ENCODE measurements around the gene ANKLE2.
"Not testable (repeated sequence)": the region's sequence is repeated elsewhere in the genome, so short reads cannot be mapped to it uniquely, and the experiment has no call there.

ANKLE2 gene

DNA sequence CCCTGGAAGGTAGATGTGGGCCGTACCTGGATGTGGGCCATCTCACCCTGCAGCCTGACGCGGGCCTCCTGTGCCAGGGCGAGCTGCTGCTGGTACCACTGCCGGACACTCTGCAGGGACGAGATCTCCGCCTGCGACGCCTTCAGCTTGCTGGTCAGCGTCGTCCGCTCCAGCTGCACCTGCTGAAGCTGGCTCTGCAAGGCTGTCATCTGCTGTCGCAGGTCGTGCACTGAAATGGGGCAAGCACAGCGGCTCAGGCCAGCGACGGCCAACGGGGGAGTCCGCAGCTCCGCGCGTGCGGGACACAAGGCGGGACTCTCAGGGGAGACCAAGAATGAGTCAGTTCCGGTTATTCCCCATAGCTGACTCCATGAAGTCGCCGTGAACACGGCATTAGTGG, 40.1 kb upstream of the ANKLE2 start:
- no peak for DNase-seq (ENCODE audit: low spot score)
- TF ChIP-seq, protein P1, sequence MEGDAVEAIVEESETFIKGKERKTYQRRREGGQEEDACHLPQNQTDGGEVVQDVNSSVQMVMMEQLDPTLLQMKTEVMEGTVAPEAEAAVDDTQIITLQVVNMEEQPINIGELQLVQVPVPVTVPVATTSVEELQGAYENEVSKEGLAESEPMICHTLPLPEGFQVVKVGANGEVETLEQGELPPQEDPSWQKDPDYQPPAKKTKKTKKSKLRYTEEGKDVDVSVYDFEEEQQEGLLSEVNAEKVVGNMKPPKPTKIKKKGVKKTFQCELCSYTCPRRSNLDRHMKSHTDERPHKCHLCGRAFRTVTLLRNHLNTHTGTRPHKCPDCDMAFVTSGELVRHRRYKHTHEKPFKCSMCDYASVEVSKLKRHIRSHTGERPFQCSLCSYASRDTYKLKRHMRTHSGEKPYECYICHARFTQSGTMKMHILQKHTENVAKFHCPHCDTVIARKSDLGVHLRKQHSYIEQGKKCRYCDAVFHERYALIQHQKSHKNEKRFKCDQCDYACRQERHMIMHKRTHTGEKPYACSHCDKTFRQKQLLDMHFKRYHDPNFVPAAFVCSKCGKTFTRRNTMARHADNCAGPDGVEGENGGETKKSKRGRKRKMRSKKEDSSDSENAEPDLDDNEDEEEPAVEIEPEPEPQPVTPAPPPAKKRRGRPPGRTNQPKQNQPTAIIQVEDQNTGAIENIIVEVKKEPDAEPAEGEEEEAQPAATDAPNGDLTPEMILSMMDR (IDR thresholded peaks at IDR 0.05): no peak
- no peak overlapping the region for H3K4me3 ChIP-seq

DNA sequence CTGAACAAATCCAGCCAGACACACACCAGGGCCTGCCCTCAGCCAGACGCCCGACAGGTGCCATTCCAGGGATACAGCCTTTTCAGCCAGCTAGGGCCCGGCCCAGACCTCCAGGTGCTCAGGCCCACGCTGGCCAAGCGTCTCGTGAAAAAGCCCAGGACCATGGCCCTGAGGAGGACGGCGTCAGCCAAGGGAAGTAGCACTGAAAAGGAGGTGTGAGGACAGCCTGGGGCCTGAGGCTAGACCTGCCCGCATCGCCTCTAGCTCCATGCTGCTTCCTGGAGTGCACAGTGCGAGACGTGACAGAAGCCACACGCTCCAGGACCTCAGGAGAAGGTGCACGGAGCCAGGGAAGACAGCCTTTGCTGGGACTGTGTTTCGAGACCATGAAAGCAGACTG, 37.2 kb upstream of the ANKLE2 start:
- no peak for DNase-seq (ENCODE audit: low spot score)
- TF ChIP-seq, protein P1 (IDR thresholded peaks at IDR 0.05): no peak
- no peak overlapping the region for H3K27ac ChIP-seq
- H3K4me3 ChIP-seq: no peak overlapping the region

More for the DNA sequence above, 40.1 kb upstream of the ANKLE2 start:
- no peak overlapping the region for H3K27ac ChIP-seq

DNA sequence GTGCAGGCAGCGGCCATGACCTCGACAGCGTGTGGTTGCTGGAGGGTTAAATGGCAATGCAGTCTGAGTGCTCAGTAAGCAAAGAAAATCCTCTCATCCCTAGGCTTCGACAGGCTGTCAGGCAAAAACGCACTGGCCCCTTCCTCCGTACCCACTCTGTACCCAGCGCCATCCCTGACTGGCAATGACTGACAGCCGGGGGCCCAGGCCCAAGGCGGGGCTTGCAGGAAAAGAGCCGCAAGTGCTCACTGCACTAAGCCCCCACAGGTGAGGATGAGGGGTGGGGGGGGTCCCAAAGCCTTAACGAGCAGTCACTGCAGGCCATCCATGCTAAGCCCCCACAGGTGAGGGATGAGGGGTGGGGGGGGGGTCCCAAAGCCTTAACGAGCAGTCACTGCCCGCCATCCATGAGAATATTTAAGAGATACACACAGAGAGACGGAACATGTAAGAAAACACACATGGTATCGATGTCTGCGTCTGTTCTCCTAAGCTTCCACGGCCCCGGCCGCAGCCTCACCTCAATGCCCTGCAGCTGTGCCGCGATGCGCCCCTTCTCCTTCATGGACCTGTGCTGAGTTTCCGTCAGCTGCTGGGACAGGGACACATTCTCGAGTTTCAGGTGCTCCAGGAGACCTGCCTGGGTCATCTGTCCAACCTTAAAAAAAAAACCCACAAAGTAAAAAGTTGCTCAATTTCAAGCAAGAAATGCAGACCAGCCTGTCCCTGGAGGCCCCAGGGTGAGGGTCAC, 36.4 kb upstream of the ANKLE2 start:
- Histone ChIP-seq H3K4me3 (no peak overlapping the region), H3K27ac (no peak overlapping the region)
- TF ChIP-seq, protein P1 (IDR thresholded peaks at IDR 0.05): no peak
- no peak for DNase-seq (ENCODE audit: low spot score)

DNA sequence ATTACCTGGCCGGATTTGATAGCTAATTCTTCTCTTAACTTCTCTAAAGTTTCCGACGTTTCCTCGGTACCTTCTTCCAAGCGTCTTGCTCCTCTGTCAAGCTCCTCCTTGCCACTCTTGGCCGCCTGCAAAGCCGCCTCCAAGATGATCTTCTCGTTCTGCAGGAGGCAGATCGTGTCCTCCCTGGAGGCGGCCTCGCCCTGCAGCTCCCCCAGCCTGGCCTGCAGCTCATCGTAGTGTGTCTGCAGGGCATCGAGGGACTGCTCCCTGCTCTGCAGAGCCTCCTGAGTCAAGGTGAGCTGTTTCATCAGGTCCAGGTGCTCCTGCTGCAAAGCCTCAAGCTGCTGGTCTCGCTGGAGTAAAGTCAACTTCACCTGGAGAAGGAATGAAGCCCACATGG, 34.2 kb upstream of the ANKLE2 start:
- no peak overlapping the region for H3K27ac ChIP-seq
- TF ChIP-seq, protein P1 (IDR thresholded peaks at IDR 0.05): no peak
- no peak for DNase-seq (ENCODE audit: low spot score)
- H3K4me3 ChIP-seq: no peak overlapping the region

DNA sequence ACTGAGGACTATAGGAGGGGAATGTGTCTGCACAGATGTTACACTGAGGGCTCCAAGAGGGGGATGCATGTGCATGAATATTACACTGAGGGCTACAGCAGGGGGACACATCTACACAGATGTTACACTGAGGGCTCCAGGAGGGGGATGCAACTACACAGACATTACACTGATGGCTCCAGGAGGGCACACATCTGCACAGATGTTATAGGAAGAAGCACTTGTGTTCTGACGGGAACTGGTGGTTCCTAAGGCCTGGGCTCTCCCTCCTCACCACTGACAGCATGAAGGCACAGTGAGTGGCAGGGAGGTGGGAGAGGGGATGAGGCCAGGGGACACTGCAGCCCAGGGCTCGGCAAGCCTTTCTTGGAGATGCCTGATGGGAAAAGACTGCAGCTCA, 30.3 kb upstream of the ANKLE2 start:
- DNase-seq (ENCODE audit: low spot score); H3K27ac ChIP-seq; H3K4me3 ChIP-seq: not testable (repeated sequence)

DNA sequence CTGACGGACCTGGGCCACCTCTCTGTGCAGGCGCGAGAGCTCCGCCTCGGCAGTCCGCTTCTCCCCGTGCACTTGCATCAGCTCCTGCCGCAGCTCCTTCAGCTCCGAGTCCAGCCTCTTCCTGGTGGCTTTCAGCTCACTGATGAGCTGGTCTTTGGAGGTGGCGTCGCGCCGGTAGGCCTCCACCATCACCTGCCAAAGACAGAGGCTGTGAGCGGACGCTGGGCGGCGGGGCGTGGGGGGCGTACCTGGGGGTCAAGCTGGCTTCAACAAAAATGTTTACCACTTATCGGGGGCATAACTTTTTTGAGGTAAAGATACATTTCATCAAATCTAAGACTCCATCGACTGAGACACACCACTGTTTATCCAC, 27.5 kb upstream of the ANKLE2 start:
- no peak for DNase-seq (ENCODE audit: low spot score)

DNA sequence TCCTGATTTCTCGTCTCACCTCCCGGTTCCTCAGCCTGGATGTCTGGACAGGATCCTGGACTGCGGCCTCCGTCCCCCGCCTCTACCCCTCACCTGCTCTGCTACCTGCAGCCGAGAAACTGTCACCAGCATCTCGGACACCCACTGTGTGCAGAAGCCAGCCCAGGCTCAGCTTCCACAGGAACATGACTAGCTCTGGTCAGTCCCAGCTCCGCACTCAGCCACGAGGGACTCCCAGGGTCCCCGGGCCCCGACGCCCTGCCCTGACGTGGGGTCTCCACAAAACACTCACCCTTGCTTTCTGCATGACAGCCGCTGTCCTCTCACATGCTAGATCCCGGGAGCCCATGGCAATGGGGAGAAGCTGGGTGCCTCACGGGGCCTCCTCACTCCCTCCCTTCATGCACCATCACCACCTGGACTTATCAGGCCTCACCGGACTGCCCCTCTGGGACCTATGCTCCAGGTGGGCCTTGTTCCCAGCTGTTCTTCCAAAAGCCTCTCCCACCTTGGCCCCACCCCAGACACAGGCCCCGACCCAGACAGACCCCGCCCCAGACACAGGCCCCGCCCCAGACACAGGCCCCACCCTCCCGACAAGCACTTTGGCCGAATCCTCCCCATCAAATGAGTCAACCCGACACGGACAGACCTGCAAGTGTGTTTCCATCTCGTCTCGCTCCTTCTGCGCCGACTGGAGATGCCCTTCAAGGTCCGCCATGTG, 26.9 kb upstream of the ANKLE2 start:
- Histone ChIP-seq H3K4me3 (no peak overlapping the region), H3K27ac (no peak overlapping the region)
- DNase-seq (ENCODE audit: low spot score): no peak
- TF ChIP-seq, protein P1 (IDR thresholded peaks at IDR 0.05): no peak

More for the DNA sequence above, 27.5 kb upstream of the ANKLE2 start:
- TF ChIP-seq, protein P1 (IDR thresholded peaks at IDR 0.05): no peak
- Histone ChIP-seq H3K27ac (no peak overlapping the region), H3K4me3 (no peak overlapping the region)

All from coronary artery (tissue), 2 donors.